SK-N-MC (cell line): Measurements from ENCODE around the gene CBFA2T2.
"Not testable (repeated sequence)": the region's sequence is repeated elsewhere in the genome, so short reads cannot be mapped to it uniquely, and the experiment has no call there.

Experiments
- DNase-seq: peaks from one replicate; pipeline ENCODE4 v3.0.0-alpha.2; 2011; ENCODE audit warnings: low read depth, low spot score
- H3K27ac ChIP-seq: fragments of 200-600 bp; sonication (generic); 2 replicates; pipeline ENCODE4 v1.5.1; 2016; ENCODE audit warnings: mixed run types
- H3K36me3 ChIP-seq: fragments of 200-600 bp; sonication (generic); 2 replicates; pipeline ENCODE4 v1.6.1; 2017; ENCODE audit warnings: antibody characterized with exemption, low read length, mixed read lengths; ENCODE audit not compliant: insufficient read depth
- H3K4me3 ChIP-seq: fragments of 200-600 bp; sonication (generic); 2 replicates; pipeline ENCODE4 v1.5.1; 2016
- H3K9ac ChIP-seq: fragments of 200-600 bp; sonication (generic); 2 replicates; pipeline ENCODE4 v1.8.0; 2017; ENCODE audit warnings: mixed run types, mixed read lengths; ENCODE audit not compliant: insufficient read length
- H3K9me3 ChIP-seq: fragments of 200-600 bp; sonication (generic); 2 replicates; pipeline ENCODE4 v1.6.1; 2017; ENCODE audit warnings: low read depth, mild to moderate bottlenecking, antibody characterized with exemption, low read length, moderate library complexity, mixed read lengths
- EZH2 ChIP-seq: fragments of 200-600 bp; sonication (generic); IDR thresholded peaks from one replicate; pipeline ENCODE4 v1.6.1; 2017; ENCODE audit warnings: antibody characterized with exemption
- FOXP2 ChIP-seq: optimal IDR thresholded peaks from 2 replicates; pipeline ENCODE3; 2011; ENCODE audit warnings: mild to moderate bottlenecking, moderate library complexity; ENCODE audit not compliant: insufficient read depth; ENCODE audit errors: extremely low read length, control extremely low read depth
- POLR2AphosphoS5 ChIP-seq: IDR thresholded peaks from 2 replicates; pipeline ENCODE4 v1.6.1; 2012; ENCODE audit warnings: mild to moderate bottlenecking, low read depth, low read length, borderline replicate concordance

The CBFA2T2 gene

GRCh38 chr20:33490934-33491656 lies 1.2 kb downstream of the CBFA2T2 start:
- TF ChIP-seq POLR2AphosphoS5 (no peak), EZH2 (no peak), FOXP2 (no peak)
- Histone ChIP-seq H3K4me3 (peak overlapping the region; percentile 93), H3K9ac (peak overlapping the region; percentile 91), H3K36me3 (no peaks in the 10 kb centered on the region), H3K27ac (no peak overlapping the region), H3K9me3 (no peaks in the 10 kb centered on the region)
- no peak for DNase-seq

- Histone ChIP-seq H3K27ac (no peak overlapping the region), H3K9me3 (no peaks in the 10 kb centered on the region), H3K4me3 (no peak overlapping the region), H3K36me3 (no peaks in the 10 kb centered on the region), H3K9ac (no peak overlapping the region)
- no peak for TF ChIP-seq POLR2AphosphoS5
- TF ChIP-seq EZH2 = no peak
- no peak for DNase-seq
Observed at GRCh38 chr20:33493076-33493766, 3.3 kb downstream of the CBFA2T2 start.

GRCh38 chr20:33496776-33497175 lies 6.9 kb downstream of the CBFA2T2 start:
- not testable (repeated sequence) for DNase-seq, H3K9me3 ChIP-seq, H3K9ac ChIP-seq, H3K27ac ChIP-seq, H3K4me3 ChIP-seq, H3K36me3 ChIP-seq

GRCh38 chr20:33499355-33499754 lies 9.5 kb downstream of the CBFA2T2 start:
- no peak overlapping the region for H3K4me3 ChIP-seq
- H3K9ac ChIP-seq = no peak overlapping the region

GRCh38 chr20:33501000-33501399 lies 11.1 kb downstream of the CBFA2T2 start:
- no peaks in the 10 kb centered on the region for H3K36me3 ChIP-seq
- H3K27ac ChIP-seq = peak overlapping the region; percentile 82
- peak overlapping the region; percentile 37 for H3K9ac ChIP-seq
- no peak for DNase-seq
- H3K4me3 ChIP-seq = peak overlapping the region; percentile 37; the same call in 1 of the 2 replicates
- TF ChIP-seq POLR2AphosphoS5 (no peak), EZH2 (no peak), FOXP2 (no peak)
- no peaks in the 10 kb centered on the region for H3K9me3 ChIP-seq

More at GRCh38 chr20:33499355-33499754, 9.5 kb downstream of the CBFA2T2 start:
- DNase-seq = no peak
- Histone ChIP-seq H3K36me3 (no peaks in the 10 kb centered on the region), H3K9me3 (no peaks in the 10 kb centered on the region), H3K27ac (peak overlapping the region; percentile 51)
- no peak for TF ChIP-seq EZH2
- TF ChIP-seq FOXP2 = no peak
- no peak for TF ChIP-seq POLR2AphosphoS5

GRCh38 chr20:33503564-33503963 lies 13.7 kb downstream of the CBFA2T2 start:
- Histone ChIP-seq H3K9ac (no peak overlapping the region), H3K36me3 (no peaks in the 10 kb centered on the region), H3K4me3 (no peak overlapping the region), H3K27ac (no peak overlapping the region), H3K9me3 (no peaks in the 10 kb centered on the region)
- TF ChIP-seq FOXP2 = no peak
- TF ChIP-seq POLR2AphosphoS5 = no peak
- no peak for TF ChIP-seq EZH2
- no peak for DNase-seq

GRCh38 chr20:33506576-33506975 lies 16.7 kb downstream of the CBFA2T2 start:
- no peak overlapping the region for H3K27ac ChIP-seq
- no peak for DNase-seq

GRCh38 chr20:33507461-33507860 lies 17.6 kb downstream of the CBFA2T2 start:
- TF ChIP-seq POLR2AphosphoS5 = no peak
- TF ChIP-seq FOXP2 = no peak
- no peak for TF ChIP-seq EZH2
- H3K27ac ChIP-seq = no peak overlapping the region
- no peaks in the 10 kb centered on the region for H3K36me3 ChIP-seq
- no peaks in the 10 kb centered on the region for H3K9me3 ChIP-seq
- DNase-seq = no peak
- no peak overlapping the region for H3K9ac ChIP-seq
- H3K4me3 ChIP-seq = no peak overlapping the region

More at GRCh38 chr20:33506576-33506975, 16.7 kb downstream of the CBFA2T2 start:
- TF ChIP-seq EZH2 = no peak
- TF ChIP-seq FOXP2 = no peak
- no peak for TF ChIP-seq POLR2AphosphoS5
- Histone ChIP-seq H3K4me3 (no peak overlapping the region), H3K36me3 (no peaks in the 10 kb centered on the region), H3K9ac (no peak overlapping the region), H3K9me3 (no peaks in the 10 kb centered on the region)

GRCh38 chr20:33508015-33508414 lies 18.1 kb downstream of the CBFA2T2 start:
- not testable (repeated sequence) for H3K36me3 ChIP-seq, H3K9ac ChIP-seq, H3K27ac ChIP-seq, DNase-seq, H3K9me3 ChIP-seq, H3K4me3 ChIP-seq

- not testable (repeated sequence) for H3K27ac ChIP-seq, H3K36me3 ChIP-seq, DNase-seq, H3K9ac ChIP-seq, H3K9me3 ChIP-seq, H3K4me3 ChIP-seq
Observed at GRCh38 chr20:33509057-33509456, 19.2 kb downstream of the CBFA2T2 start.

- H3K36me3 ChIP-seq, DNase-seq, H3K4me3 ChIP-seq, H3K27ac ChIP-seq, H3K9me3 ChIP-seq, H3K9ac ChIP-seq: not testable (repeated sequence)
Observed at GRCh38 chr20:33511876-33512275, 22.0 kb downstream of the CBFA2T2 start.
